AG04449 (cell line): Measurements from ENCODE around the gene ACTR10.

Source experiments
- CTCF ChIA-PET: fragments of 350-600 bp; formaldehyde crosslinking; extraction: SDS; loops from one replicate; lab custom pipeline; 2021; ENCODE audit warnings: antibody characterized with exemption; lab: Yijun Ruan, JAX
- POLR2A ChIA-PET: fragments of 400-600, 350-600 bp; formaldehyde crosslinking; extraction: SDS; loops from one replicate; lab custom pipeline; 2020; ENCODE audit warnings: antibody characterized with exemption, inconsistent platforms; lab: Yijun Ruan, JAX
- DNase-seq: peaks from one replicate; pipeline ENCODE4 v3.0.0-alpha.2; 2010; ENCODE audit warnings: low read depth, low spot score
- H3K4me3 ChIP-seq: 2 replicates; pipeline ENCODE4 v1.5.1; 2011; ENCODE audit warnings: low read depth, mild to moderate bottlenecking, control low read depth, low read length
- CTCF ChIP-seq: IDR thresholded peaks from one replicate; pipeline ENCODE4 v1.5.1; 2011; ENCODE audit warnings: mild to moderate bottlenecking, moderate library complexity, low read length, control low read depth, inconsistent platforms; ENCODE audit not compliant: insufficient read depth; ENCODE audit errors: missing control alignments

The ACTR10 gene

GRCh38 chr14:58282925-58283593 lies 83.1 kb downstream of the ACTR10 start:
- no peak for TF ChIP-seq CTCF
- no peak for DNase-seq
- no peak overlapping the region for H3K4me3 ChIP-seq
- CTCF ChIA-PET: interaction anchor here (1.6 kb wide), 1 partner anchor 15 kb away, joined by 3 read pairs; the partner anchor contains the start of gene ARID4A
- POLR2A ChIA-PET: no interaction called here

GRCh38 chr14:58283730-58284129 lies 83.8 kb downstream of the ACTR10 start:
- no peak for TF ChIP-seq CTCF
- POLR2A ChIA-PET: no interaction called here
- H3K4me3 ChIP-seq: no peak overlapping the region
- CTCF ChIA-PET: interaction anchor here (1.6 kb wide), 2 partner anchors 9 to 14 kb away, joined by 3 to 4 read pairs; partner anchors contain the start of gene ARID4A
- DNase-seq: no peak

GRCh38 chr14:58285132-58285531 lies 85.2 kb downstream of the ACTR10 start:
- ChIA-PET CTCF (interaction anchor here (1.6 kb wide), 1 partner anchor 10 kb away, joined by 4 read pairs; no protein-coding TSS in a partner anchor), POLR2A (no interaction called here)
- H3K4me3 ChIP-seq: no peak overlapping the region
- no peak for DNase-seq
- no peak for TF ChIP-seq CTCF
